Progenitor cell of endocrine pancreas (in vitro differentiated cells): Measurements from ENCODE around the gene GHDC. TPM values are rescaled to one million over a fixed set of nuclear protein-coding genes. Genes with fewer than 3 reads are reported as not detected.
"Not testable (repeated sequence)": the region's sequence is repeated elsewhere in the genome, so short reads cannot be mapped to it uniquely, and the experiment has no call there.

Source experiments
- DNase-seq: peaks from one replicate; pipeline ENCODE4 v3.0.0; 2021; ENCODE audit warnings: low spot score; ENCODE audit not compliant: unreplicated experiment
- H3K27ac Mint-ChIP-seq: 2 replicates; pipeline ENCODE4 v1.8.0; 2021; ENCODE audit warnings: mild to moderate bottlenecking, moderate library complexity, mixed read lengths
- H3K27me3 Mint-ChIP-seq: 2 replicates; pipeline ENCODE4 v1.8.0; 2021; ENCODE audit warnings: mixed read lengths
- H3K36me3 Mint-ChIP-seq: 2 replicates; pipeline ENCODE4 v1.8.0; 2022; ENCODE audit warnings: mixed read lengths; ENCODE audit not compliant: insufficient read depth
- H3K4me1 Mint-ChIP-seq: 2 replicates; pipeline ENCODE4 v1.8.0; 2021; ENCODE audit warnings: low read depth, mixed read lengths
- H3K4me3 Mint-ChIP-seq: 2 replicates; pipeline ENCODE4 v1.8.0; 2021; ENCODE audit warnings: low read depth, mild to moderate bottlenecking, moderate library complexity, mixed read lengths
- H3K9me3 Mint-ChIP-seq: 2 replicates; pipeline ENCODE4 v1.8.0; 2021; ENCODE audit warnings: low read depth, mixed read lengths
- total RNA-seq: library from RNA; stranded (reverse); gene quantifications from 2 replicates; pipeline ENCODE4 v1.2.1, GENCODE V29; 2021
- TF ChIP-seq, protein P1 (sequence below): fragments of 200-600 bp; sonication (generic); IDR thresholded peaks from one replicate; pipeline ENCODE4 v1.5.0; 2021; ENCODE audit warnings: antibody characterized with exemption, mild to moderate bottlenecking; ENCODE audit not compliant: unreplicated experiment

The GHDC gene
- total RNA-seq, 1 donor from 2014 or later: 6.8 TPM

DNA sequence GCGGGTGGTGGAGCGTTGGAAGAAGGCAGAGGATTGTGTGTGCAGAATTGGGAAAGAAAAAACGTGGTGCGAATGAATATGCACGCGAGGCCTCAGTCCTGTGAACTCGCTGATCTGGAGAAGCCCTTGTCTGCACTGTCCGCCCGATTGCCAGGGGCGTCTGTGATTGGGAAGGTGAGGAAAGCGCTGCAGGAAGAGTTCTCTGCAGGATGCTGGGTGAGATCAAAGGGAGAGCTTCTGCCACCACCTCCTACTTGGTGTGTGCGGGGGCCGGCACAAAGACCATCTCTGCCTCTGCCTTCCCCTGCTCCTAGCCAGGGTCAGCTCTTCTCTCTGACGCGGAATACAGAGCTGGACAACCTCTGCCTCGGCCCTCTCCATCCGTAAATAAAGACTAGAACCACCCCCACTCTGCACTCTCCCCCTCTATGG lies 38.7 kb downstream of the GHDC start:
- Mint-ChIP-seq H3K36me3 (no peaks in the 10 kb centered on the region), H3K27me3 (peaks cover 3% of the 10 kb centered on the region), H3K4me1 (peaks cover 16% of the 10 kb centered on the region), H3K9me3 (no peaks in the 10 kb centered on the region), H3K4me3 (peak overlapping the region; percentile 83), H3K27ac (peak overlapping the region; percentile 82)
- DNase-seq: no peak
- TF ChIP-seq, protein P1, sequence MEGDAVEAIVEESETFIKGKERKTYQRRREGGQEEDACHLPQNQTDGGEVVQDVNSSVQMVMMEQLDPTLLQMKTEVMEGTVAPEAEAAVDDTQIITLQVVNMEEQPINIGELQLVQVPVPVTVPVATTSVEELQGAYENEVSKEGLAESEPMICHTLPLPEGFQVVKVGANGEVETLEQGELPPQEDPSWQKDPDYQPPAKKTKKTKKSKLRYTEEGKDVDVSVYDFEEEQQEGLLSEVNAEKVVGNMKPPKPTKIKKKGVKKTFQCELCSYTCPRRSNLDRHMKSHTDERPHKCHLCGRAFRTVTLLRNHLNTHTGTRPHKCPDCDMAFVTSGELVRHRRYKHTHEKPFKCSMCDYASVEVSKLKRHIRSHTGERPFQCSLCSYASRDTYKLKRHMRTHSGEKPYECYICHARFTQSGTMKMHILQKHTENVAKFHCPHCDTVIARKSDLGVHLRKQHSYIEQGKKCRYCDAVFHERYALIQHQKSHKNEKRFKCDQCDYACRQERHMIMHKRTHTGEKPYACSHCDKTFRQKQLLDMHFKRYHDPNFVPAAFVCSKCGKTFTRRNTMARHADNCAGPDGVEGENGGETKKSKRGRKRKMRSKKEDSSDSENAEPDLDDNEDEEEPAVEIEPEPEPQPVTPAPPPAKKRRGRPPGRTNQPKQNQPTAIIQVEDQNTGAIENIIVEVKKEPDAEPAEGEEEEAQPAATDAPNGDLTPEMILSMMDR: no peak

- peak overlapping the region; percentile 83 for H3K4me3 Mint-ChIP-seq
- DNase-seq: no peak
- H3K9me3 Mint-ChIP-seq: no peaks in the 10 kb centered on the region
- no peaks in the 10 kb centered on the region for H3K36me3 Mint-ChIP-seq
- TF ChIP-seq, protein P1: no peak
- peaks cover 16% of the 10 kb centered on the region for H3K4me1 Mint-ChIP-seq
- peak overlapping the region; percentile 82 for H3K27ac Mint-ChIP-seq
- peaks cover 3% of the 10 kb centered on the region for H3K27me3 Mint-ChIP-seq
Measured at GRCh38 chr17:42153919-42154742, 40.2 kb downstream of the GHDC start.

GRCh38 chr17:42146911-42147607 lies 47.2 kb downstream of the GHDC start:
- peak overlapping the region; percentile 15 for H3K27ac Mint-ChIP-seq
- TF ChIP-seq, protein P1: no peak
- DNase-seq: no peak
- peaks cover 3% of the 10 kb centered on the region for H3K36me3 Mint-ChIP-seq
- no peak overlapping the region for H3K4me3 Mint-ChIP-seq
- peaks cover 8% of the 10 kb centered on the region for H3K4me1 Mint-ChIP-seq
- H3K9me3 Mint-ChIP-seq: no peaks in the 10 kb centered on the region
- H3K27me3 Mint-ChIP-seq: no peaks in the 10 kb centered on the region

- not testable (repeated sequence) for H3K9me3 Mint-ChIP-seq, H3K4me1 Mint-ChIP-seq, H3K36me3 Mint-ChIP-seq, H3K4me3 Mint-ChIP-seq, DNase-seq, H3K27me3 Mint-ChIP-seq
- peak overlapping the region; percentile 38 for H3K27ac Mint-ChIP-seq
Measured at GRCh38 chr17:42143138-42143537, 51.2 kb downstream of the GHDC start.

DNA sequence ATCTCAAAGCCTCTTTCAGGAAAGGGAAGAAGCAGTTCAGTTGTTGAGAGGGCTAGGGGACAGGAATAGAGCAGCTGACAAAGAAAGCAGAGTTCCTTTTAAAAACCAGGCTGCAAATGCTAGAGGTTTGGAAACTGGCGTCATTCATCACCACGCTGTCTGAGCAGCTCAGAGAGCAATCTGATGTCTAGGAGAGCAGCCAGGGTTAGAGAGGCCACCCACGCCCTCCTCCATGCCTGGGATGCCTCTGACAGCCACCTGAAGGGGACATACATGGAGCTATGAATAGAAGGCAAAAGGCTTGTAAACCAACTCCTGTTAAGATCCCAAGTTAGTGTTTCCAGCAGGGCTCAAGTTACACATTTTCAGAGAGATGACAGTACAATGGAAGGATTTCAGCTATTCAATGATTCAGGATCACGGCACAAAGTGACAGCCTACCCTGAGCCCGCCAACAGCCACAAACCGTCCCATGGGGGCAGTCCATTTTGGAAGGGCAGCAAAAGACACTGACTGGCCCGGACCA lies 51.9 kb downstream of the GHDC start:
- no peak for DNase-seq
- Mint-ChIP-seq H3K27ac (peak overlapping the region; percentile 80), H3K4me3 (no peak overlapping the region), H3K4me1 (peaks cover 4% of the 10 kb centered on the region), H3K36me3 (peaks cover 5% of the 10 kb centered on the region), H3K9me3 (no peaks in the 10 kb centered on the region), H3K27me3 (no peaks in the 10 kb centered on the region)
- TF ChIP-seq, protein P1: no peak
